ENCODE measurements around the gene COL4A3.

Gene COL4A3

DNA sequence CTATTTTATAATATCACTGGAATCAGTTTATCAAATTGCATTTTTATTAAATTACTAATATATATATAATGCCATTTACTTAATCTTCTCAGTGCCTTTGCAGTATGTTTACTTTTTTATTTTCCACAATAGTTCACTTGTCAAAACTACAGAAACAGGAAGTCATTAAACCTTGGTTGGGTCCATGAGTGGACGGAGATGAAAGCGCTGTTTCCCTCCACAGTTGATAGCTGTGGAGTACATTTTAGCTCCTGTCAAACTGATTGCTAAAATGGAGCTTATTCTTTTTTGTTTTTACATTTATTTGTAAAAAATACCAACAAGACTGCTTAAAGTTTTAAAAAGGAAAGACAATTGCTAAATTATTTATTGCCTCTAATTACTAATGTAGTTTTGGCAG lies 179.8 kb downstream of the COL4A3 start:
- no peak overlapping the region for H3K27ac Mint-ChIP-seq
- no peaks in the 10 kb centered on the region for H3K27me3 Mint-ChIP-seq
- DNase-seq (no peak), ATAC-seq (no peak)
- H3K4me1 Mint-ChIP-seq = no peaks in the 10 kb centered on the region
- H3K9me3 Mint-ChIP-seq = no peaks in the 10 kb centered on the region
- no peak overlapping the region for H3K4me3 Mint-ChIP-seq
- H3K36me3 Mint-ChIP-seq (ENCODE audit: low read depth) = peaks cover 15% of the 10 kb centered on the region

DNA sequence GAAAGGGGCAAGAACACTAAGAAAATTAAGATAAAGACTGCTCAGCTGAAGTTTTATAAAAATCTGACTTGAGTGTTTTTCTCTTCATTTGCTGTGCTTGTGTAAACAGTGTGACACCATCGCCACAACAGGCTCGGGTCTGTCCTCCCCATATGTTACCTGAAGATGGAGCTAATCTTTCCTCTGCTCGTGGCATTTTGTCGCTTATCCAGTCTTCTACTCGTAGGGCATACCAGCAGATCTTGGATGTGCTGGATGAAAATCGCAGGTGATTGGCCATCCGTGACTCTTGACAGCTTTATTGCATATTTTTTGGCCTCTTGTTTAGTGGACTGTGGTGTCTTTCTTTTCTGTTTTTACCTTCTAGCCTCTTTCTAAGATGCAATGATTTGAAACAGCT lies 182.7 kb downstream of the COL4A3 start:
- H3K4me3 Mint-ChIP-seq = no peak overlapping the region
- no peaks in the 10 kb centered on the region for H3K27me3 Mint-ChIP-seq
- ATAC-seq (no peak), DNase-seq (no peak)
- peaks cover 18% of the 10 kb centered on the region for H3K4me1 Mint-ChIP-seq
- H3K9me3 Mint-ChIP-seq = no peaks in the 10 kb centered on the region
- H3K36me3 Mint-ChIP-seq (ENCODE audit: low read depth) = peaks cover 8% of the 10 kb centered on the region
- no peak overlapping the region for H3K27ac Mint-ChIP-seq

DNA sequence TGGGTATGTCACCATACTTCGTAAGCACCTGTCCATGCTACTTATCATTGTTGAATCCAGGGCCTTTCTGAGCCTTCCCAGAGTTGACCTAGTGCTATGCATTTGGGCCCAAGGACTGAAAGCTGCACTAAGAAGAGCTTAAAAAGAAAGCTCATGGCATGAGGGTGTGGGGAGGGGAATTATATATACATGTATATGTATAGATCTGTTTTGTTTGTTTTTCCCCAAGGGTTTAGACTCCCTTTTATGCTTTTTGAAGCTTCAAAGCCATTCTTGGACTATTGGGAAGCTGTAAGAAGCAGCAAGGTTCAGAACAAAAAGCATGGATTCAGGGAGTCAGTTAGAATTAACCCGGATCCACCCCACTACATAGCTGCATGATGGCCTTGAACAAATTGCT lies 183.9 kb downstream of the COL4A3 start:
- Mint-ChIP-seq H3K9me3 (no peaks in the 10 kb centered on the region), H3K4me3 (no peak overlapping the region), H3K27ac (no peak overlapping the region), H3K36me3 (ENCODE audit: low read depth) (peaks cover 4% of the 10 kb centered on the region), H3K4me1 (peaks cover 21% of the 10 kb centered on the region), H3K27me3 (no peaks in the 10 kb centered on the region)
- no peak for ATAC-seq
- DNase-seq = no peak

DNA sequence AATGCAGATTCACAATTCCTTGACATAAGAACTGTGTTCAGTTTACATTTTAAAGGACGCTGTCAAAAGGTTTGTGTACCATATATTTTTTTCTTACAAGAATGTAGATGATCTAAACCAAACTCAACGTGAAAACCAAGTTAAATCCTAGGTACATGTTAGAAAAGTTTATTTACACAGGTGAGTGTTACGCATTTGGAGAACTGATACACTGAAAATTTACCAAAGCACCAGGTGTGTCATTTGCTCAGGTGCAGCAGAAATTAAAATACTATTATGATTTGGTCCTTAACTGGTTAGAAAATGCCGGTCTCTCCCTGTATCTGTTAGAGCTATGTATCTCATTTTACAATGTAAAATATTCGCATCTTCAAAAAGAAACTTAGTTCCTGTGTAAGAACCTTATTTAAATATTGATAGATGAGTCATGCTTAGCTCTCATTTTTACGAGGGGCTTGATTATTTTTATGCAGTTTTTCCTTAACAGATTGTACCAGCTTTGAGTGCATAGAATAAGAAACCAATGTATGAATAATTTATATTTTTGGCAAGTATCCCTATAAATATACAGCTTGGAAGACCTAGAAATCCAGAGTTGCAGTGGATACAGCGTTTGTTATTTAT lies 185.7 kb downstream of the COL4A3 start:
- Mint-ChIP-seq H3K4me1 (peaks cover 21% of the 10 kb centered on the region), H3K9me3 (no peaks in the 10 kb centered on the region), H3K27ac (no peak overlapping the region), H3K27me3 (no peaks in the 10 kb centered on the region), H3K4me3 (no peak overlapping the region), H3K36me3 (ENCODE audit: low read depth) (peaks cover 4% of the 10 kb centered on the region)
- DNase-seq (no peak), ATAC-seq (no peak)

DNA sequence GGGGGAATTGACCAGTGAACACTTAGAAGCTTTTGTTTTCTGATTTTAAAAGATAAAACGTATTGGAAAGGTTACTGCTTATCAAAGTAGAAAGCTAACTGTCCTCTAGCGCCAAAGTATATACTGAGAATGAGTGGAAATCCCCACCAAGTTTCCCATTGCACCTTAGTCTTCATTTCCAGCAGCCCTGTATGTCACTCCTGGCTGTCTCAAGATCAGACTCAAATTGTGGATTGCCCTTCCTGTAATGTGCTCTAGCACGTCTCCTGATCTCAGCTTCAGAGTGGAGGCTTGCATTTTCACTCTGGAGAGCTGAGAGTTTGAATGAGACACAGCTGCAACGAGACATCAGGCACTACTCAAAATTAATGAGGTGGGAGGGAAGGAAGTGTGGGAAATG lies 187.2 kb downstream of the COL4A3 start:
- Mint-ChIP-seq H3K4me1 (peaks cover 21% of the 10 kb centered on the region), H3K4me3 (no peak overlapping the region), H3K9me3 (no peaks in the 10 kb centered on the region), H3K27me3 (no peaks in the 10 kb centered on the region), H3K36me3 (ENCODE audit: low read depth) (peaks cover 5% of the 10 kb centered on the region), H3K27ac (peak overlapping the region; percentile 56)
- ATAC-seq (peak; percentile 86), DNase-seq (no peak)

DNA sequence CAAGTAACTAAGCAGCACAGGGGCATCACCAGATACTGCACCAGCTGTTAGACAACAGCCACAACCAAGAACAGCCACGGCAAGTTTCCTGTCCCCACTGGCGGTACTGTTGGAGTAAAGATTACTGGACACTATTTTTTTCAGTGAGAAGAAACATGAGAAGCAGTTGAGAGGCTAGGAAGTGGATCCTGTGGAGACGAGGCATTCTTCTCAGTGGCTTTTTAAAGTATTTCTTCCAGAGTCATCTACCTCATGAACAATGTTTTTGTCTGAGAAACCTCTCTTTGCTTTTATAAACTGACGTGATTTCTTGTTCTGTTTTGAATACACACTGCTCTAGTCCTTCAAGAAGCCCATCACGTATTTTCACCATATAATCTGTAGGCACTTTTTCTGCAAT lies 195.9 kb downstream of the COL4A3 start:
- peaks cover 16% of the 10 kb centered on the region for H3K36me3 Mint-ChIP-seq (ENCODE audit: low read depth)
- no peaks in the 10 kb centered on the region for H3K9me3 Mint-ChIP-seq
- ATAC-seq = no peak
- H3K27ac Mint-ChIP-seq = no peak overlapping the region
- no peak for DNase-seq
- H3K4me3 Mint-ChIP-seq = no peak overlapping the region
- H3K4me1 Mint-ChIP-seq = no peaks in the 10 kb centered on the region
- no peaks in the 10 kb centered on the region for H3K27me3 Mint-ChIP-seq

- ATAC-seq (no peak), DNase-seq (no peak)
- H3K4me3 Mint-ChIP-seq = no peak overlapping the region
- peaks cover 5% of the 10 kb centered on the region for H3K4me1 Mint-ChIP-seq
- H3K27me3 Mint-ChIP-seq = no peaks in the 10 kb centered on the region
- H3K36me3 Mint-ChIP-seq (ENCODE audit: low read depth) = peaks cover 3% of the 10 kb centered on the region
- no peak overlapping the region for H3K27ac Mint-ChIP-seq
- H3K9me3 Mint-ChIP-seq = no peaks in the 10 kb centered on the region
Observed at GRCh38 chr2:227363756-227364155, 199.3 kb downstream of the COL4A3 start.

Data from activated naive CD8-positive, alpha-beta T cell treated with anti-CD3 and anti-CD28 coated beads, Interleukin-2, amount 50 U/mL, for 24 hours (primary cell).